ENCODE data around the gene LSAMP.

The LSAMP gene

DNA sequence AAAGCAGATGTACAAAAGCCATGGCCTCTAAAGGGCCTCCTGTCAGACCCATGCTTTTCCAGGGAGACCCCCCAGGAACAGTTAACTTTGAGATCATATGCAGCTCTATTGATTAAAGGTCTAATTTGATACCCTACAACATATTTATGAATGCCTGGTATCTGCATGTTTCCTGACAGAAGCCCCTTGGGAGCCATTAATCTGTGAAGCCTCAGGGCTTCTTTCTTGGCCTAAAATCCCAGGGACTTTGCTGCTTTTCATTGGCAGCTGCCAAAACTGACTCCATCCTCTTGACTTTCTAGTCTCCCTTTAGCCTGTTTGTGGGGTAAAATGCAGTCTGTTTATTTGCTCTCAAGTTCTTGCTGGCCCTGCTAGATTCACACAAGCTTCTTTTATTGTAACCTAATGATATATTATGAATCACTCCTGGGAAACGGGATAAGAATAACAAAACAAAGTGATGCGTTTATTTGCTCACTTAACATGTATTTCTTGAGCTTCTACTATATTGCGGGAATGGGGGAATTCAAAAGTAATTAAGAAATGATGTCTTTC, 257.0 kb downstream of the LSAMP start:
- Histone ChIP-seq H3K4me2 (ENCODE audit: low read depth, low read length, poor library complexity, severe bottlenecking) (no peak overlapping the region), H2AFZ (ENCODE audit: low read length) (no peak overlapping the region)
- TF ChIP-seq, protein P1, sequence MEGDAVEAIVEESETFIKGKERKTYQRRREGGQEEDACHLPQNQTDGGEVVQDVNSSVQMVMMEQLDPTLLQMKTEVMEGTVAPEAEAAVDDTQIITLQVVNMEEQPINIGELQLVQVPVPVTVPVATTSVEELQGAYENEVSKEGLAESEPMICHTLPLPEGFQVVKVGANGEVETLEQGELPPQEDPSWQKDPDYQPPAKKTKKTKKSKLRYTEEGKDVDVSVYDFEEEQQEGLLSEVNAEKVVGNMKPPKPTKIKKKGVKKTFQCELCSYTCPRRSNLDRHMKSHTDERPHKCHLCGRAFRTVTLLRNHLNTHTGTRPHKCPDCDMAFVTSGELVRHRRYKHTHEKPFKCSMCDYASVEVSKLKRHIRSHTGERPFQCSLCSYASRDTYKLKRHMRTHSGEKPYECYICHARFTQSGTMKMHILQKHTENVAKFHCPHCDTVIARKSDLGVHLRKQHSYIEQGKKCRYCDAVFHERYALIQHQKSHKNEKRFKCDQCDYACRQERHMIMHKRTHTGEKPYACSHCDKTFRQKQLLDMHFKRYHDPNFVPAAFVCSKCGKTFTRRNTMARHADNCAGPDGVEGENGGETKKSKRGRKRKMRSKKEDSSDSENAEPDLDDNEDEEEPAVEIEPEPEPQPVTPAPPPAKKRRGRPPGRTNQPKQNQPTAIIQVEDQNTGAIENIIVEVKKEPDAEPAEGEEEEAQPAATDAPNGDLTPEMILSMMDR (conservative IDR thresholded peaks at IDR 0.05; ENCODE audit: low read length) = no peak
- TF ChIP-seq EZH2phosphoT487 (IDR thresholded peaks at IDR 0.05; ENCODE audit: borderline replicate concordance) = no peak

DNA sequence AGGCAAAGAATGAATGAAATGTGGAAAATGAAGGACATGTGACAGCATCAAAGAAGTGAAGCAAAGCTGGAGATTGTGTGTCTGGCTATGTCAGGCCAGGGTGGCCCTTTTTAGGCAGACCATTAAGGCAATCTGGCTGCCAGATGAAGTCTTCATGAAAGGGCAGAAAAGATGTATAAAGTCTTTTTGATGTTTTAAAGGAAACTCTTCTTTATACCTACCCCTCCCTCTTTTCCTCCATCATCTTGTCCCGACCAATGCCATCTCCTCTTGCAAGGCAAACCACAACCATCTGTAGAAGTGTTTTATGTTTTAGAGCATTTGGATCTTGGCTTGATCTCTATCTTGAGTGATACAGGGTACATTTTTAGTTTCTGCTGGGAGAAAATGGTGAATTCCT, 259.2 kb downstream of the LSAMP start:
- H3K79me2 ChIP-seq (ENCODE audit: insufficient read depth, low read length) = no peaks in the 10 kb centered on the region
- H4K20me1 ChIP-seq (ENCODE audit: insufficient read depth, low read length, poor library complexity, severe bottlenecking) = no peaks in the 10 kb centered on the region
- no peak overlapping the region for H3K4me3 ChIP-seq (ENCODE audit: low read length, poor library complexity, severe bottlenecking)
- no peaks in the 10 kb centered on the region for H3K27me3 ChIP-seq (ENCODE audit: insufficient read depth, low read length, poor library complexity, severe bottlenecking)
- H3K9me3 ChIP-seq (ENCODE audit: insufficient read depth, low read depth, low read length) = no peaks in the 10 kb centered on the region
- H3K36me3 ChIP-seq (ENCODE audit: insufficient read depth, low read length) = no peaks in the 10 kb centered on the region
- no peaks in the 10 kb centered on the region for H3K9me2 ChIP-seq (replicated peaks; ENCODE audit: low read depth, low read length)
- no peaks in the 10 kb centered on the region for H3K4me1 ChIP-seq (ENCODE audit: insufficient read depth, low read length, poor library complexity, severe bottlenecking)
- no peak overlapping the region for H3K9ac ChIP-seq (ENCODE audit: low read depth, low read length, poor library complexity, severe bottlenecking)
- H3F3A ChIP-seq (ENCODE audit: low read depth) = no peaks in the 10 kb centered on the region
- no peak overlapping the region for H3K4me2 ChIP-seq (ENCODE audit: low read depth, low read length, poor library complexity, severe bottlenecking)
- H2AFZ ChIP-seq (ENCODE audit: low read length) = no peak overlapping the region
- TF ChIP-seq, protein P1 (conservative IDR thresholded peaks at IDR 0.05; ENCODE audit: low read length) = no peak
- no peak for TF ChIP-seq EZH2phosphoT487 (IDR thresholded peaks at IDR 0.05; ENCODE audit: borderline replicate concordance)

More for the DNA sequence above, 257.0 kb downstream of the LSAMP start:
- no peaks in the 10 kb centered on the region for H3F3A ChIP-seq (ENCODE audit: low read depth)
- H4K20me1 ChIP-seq (ENCODE audit: insufficient read depth, low read length, poor library complexity, severe bottlenecking) = no peaks in the 10 kb centered on the region
- H3K79me2 ChIP-seq (ENCODE audit: insufficient read depth, low read length) = no peaks in the 10 kb centered on the region
- no peaks in the 10 kb centered on the region for H3K9me2 ChIP-seq (replicated peaks; ENCODE audit: low read depth, low read length)
- no peaks in the 10 kb centered on the region for H3K36me3 ChIP-seq (ENCODE audit: insufficient read depth, low read length)
- H3K27me3 ChIP-seq (ENCODE audit: insufficient read depth, low read length, poor library complexity, severe bottlenecking) = no peaks in the 10 kb centered on the region
- H3K4me3 ChIP-seq (ENCODE audit: low read length, poor library complexity, severe bottlenecking) = no peak overlapping the region
- no peak overlapping the region for H3K9ac ChIP-seq (ENCODE audit: low read depth, low read length, poor library complexity, severe bottlenecking)
- H3K4me1 ChIP-seq (ENCODE audit: insufficient read depth, low read length, poor library complexity, severe bottlenecking) = no peaks in the 10 kb centered on the region
- H3K9me3 ChIP-seq (ENCODE audit: insufficient read depth, low read depth, low read length) = no peaks in the 10 kb centered on the region

DNA sequence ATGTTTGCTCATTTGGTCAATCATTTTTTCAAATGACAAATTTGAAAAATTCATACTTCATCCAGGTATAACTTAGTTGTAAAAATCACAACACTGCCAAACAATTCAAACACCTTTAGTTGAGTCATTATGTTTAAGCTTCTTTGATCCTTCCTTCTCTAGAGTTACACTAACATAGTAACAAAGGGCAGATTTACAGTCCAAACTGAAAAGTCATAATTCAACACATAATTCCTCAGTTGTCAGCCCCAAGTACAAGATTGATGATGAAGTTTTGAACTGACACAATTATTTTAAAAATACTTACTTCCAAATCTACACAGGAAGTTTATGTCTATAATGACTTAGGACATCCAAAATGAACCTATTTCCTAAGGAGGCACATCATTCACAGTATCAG, 264.1 kb downstream of the LSAMP start:
- Histone ChIP-seq H3K4me1 (ENCODE audit: insufficient read depth, low read length, poor library complexity, severe bottlenecking) (no peaks in the 10 kb centered on the region), H3K4me3 (ENCODE audit: low read length, poor library complexity, severe bottlenecking) (no peak overlapping the region), H4K20me1 (ENCODE audit: insufficient read depth, low read length, poor library complexity, severe bottlenecking) (no peaks in the 10 kb centered on the region), H2AFZ (ENCODE audit: low read length) (no peak overlapping the region), H3K36me3 (ENCODE audit: insufficient read depth, low read length) (no peaks in the 10 kb centered on the region), H3F3A (ENCODE audit: low read depth) (no peaks in the 10 kb centered on the region), H3K9me3 (ENCODE audit: insufficient read depth, low read depth, low read length) (no peaks in the 10 kb centered on the region), H3K79me2 (ENCODE audit: insufficient read depth, low read length) (no peaks in the 10 kb centered on the region), H3K4me2 (ENCODE audit: low read depth, low read length, poor library complexity, severe bottlenecking) (no peak overlapping the region), H3K9ac (ENCODE audit: low read depth, low read length, poor library complexity, severe bottlenecking) (no peak overlapping the region), H3K27me3 (ENCODE audit: insufficient read depth, low read length, poor library complexity, severe bottlenecking) (no peaks in the 10 kb centered on the region), H3K9me2 (replicated peaks; ENCODE audit: low read depth, low read length) (no peaks in the 10 kb centered on the region)
- TF ChIP-seq, protein P1 (conservative IDR thresholded peaks at IDR 0.05; ENCODE audit: low read length) = no peak
- no peak for TF ChIP-seq EZH2phosphoT487 (IDR thresholded peaks at IDR 0.05; ENCODE audit: borderline replicate concordance)
